ENCODE data around the gene ZNF410. TPM values are rescaled to one million over a fixed set of nuclear protein-coding genes. Genes with fewer than 3 reads are reported as not detected.

ZNF410 gene
- total RNA-seq, 2 donors from 2014 or later = 38.6 to 39.2 TPM

DNA sequence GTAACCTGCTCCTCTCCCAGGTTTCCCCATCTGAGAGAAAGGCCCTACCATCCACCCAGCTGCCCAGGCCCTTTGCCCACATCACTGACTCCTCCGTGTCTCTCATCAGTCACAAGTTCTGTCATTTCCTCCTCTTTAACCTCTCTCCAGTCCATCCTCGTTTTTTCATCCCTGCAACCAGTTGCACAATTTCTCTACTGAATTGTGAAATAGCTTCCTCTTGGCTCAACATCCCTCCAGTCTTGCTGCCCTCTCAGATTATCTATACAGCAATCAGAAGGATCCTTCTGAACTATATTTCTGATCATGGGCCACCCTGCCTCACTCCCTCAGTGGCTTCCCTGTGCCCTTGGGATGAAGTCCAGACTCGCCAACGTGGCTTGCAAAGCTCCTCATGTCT, 56.4 kb downstream of the ZNF410 start:
- DNase-seq (ENCODE audit: low spot score) = no peak
- intact Hi-C loops (cut with DNase I) = no loop called here

DNA sequence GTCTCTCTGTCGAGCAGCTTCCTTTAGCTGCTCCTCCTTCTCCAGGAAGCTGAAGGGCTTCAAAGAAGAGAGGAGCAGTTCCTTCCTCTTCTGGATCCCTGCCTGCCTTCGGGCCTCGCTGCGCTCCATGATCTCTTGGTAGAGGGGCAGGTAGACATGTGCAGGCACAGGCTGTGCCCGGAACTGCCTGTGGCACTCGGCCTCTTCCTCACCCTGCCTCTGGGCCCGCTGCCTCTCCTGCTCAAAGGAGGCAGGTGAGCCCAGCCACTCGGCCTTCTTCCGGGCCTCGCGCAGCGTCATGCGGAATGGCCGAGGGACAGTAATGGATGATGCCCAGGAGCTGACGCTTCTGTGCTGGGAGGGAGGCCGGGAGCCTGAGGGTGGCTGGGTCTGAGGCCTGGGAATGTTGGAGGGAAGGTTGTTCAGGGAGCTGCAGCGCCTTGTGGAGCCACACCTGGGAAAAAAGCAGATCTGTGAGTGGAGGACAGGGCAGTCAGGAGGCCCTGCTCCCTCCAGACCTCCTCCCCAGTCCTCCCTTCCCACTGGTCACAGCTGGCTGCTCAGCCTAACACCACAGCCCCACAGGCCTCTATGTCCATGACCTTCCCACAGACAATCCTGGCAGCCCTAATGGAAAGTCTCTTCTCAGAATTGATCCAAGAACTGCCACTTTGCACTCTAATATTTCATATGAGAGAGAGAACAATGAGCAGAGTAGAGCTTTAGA, 57.9 kb downstream of the ZNF410 start:
- DNase-seq (ENCODE audit: low spot score) = no peak
- intact Hi-C loops (cut with DNase I) = no loop called here

DNA sequence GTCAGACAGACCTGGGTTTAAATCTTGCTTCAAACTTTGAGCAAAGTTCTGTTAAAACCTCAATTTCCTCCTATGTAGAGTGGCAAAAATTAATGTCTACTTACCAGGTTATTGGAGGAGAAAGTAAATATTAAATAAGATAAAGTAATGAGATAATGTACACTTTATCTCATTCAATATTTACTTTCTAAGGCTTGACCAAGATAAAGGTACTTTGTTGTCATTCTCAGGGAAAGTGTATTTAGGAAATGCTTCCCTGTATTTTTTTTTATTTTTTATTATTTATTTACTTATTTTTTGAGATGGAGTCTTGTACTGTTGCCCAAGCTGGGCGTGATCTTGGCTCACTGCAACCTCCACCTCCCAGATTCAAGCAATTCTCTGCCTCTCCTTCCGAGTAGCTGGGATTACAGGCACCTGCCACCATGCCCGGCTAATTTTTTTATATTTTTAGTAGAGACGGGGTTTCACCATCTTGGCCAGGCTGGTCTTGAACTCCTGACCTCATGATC, 58.6 kb downstream of the ZNF410 start:
- intact Hi-C loops (cut with DNase I) = no loop called here
- DNase-seq (ENCODE audit: low spot score) = no peak

DNA sequence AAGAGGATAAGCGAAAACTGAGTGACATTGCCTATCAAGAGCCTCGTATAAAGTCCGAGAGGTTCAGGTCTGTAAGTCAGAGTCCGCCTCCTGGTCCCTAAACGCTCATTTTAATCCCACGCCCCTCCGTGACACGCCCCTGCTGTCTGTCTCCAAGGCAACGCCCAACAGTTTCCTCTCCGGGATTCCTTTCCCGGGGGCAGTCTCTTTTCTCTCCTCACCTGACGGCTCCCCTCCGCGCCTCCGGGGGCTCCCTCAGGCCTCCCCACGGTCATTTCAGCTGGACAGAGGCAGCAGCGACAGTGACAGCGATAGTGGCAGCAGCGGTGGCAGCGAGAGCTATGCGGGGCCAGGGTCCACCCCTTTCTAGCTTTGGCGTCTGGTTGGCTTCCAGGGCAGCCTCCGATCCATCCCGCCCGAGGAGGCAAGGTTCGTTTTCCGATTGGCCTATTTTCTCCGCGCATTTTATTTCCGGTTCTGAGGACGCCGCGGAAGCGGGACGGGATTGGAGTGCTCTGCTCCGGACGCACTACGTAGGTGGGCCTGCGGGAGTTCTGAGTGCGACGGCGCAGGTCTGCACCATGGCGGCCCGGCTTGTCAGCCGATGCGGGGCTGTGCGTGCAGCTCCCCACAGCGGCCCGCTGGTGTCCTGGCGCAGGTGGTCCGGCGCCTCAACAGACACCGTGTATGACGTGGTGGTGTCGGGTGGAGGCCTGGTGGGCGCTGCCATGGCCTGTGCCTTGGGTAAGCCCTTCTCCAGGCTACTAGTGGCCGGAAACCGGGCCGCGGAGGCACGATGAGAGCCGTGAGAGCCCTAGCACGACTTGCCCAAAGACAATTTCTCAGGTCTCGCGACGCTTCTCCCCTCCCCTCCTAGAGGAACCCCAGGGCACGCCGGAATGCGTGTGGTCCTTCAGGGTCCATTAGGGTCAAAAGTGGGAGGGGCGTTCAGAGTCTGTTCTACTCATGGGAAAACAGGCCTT, 63.4 kb downstream of the ZNF410 start, which contains the start of the genes COQ6 and FAM161B:
TSS of gene COQ6 (plus strand) at position 551 of the 983 bp plus-strand sequence. CDS start at position 582, 31 bp downstream.
TSS of gene FAM161B (minus strand) at position 343 of the 983 bp plus-strand sequence. CDS start at position 275, 68 bp downstream.
- intact Hi-C loops (cut with DNase I) = no loop called here
- DNase-seq (ENCODE audit: low spot score) = peak; percentile 98

DNA sequence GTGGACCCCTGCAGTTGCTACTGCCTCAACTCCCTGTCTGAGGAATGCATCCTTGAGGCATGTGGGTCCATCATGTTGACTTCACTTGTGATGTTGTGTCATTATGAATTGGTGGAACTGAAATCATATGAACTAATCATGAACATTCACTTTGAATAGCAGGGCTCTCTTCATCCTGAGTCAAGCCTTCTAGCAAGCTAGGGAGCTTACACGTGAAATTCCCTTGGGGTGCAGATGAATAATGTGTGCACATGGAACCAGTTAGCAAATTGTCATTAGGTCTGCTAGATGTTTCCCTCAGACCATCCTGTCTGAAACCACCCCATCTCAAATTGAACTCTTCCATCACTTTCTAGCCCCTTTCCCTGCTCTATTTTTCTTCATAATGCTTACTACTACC, 67.1 kb downstream of the ZNF410 start:
- intact Hi-C loops (cut with DNase I) = no loop called here
- no peak for DNase-seq (ENCODE audit: low spot score)

DNA sequence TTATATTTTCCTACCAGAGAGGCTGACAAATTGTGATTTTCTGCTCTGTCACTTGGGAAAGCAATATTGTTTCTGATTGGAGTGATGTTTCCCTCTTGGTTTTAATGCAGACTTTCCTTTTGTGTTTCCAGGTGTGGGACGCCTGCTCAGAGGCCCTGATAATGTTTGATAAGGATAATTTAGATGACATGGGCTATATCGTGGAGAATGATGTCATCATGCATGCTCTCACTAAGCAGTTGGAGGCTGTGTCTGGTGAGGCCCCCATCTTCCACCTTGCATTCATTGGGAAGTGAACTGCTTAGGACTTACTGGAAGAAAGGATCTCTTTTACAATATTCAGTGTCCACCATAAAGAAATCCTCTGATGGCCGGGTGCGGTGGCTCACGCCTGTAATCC, 69.0 kb downstream of the ZNF410 start:
- intact Hi-C loops (cut with DNase I) = no loop called here

DNA sequence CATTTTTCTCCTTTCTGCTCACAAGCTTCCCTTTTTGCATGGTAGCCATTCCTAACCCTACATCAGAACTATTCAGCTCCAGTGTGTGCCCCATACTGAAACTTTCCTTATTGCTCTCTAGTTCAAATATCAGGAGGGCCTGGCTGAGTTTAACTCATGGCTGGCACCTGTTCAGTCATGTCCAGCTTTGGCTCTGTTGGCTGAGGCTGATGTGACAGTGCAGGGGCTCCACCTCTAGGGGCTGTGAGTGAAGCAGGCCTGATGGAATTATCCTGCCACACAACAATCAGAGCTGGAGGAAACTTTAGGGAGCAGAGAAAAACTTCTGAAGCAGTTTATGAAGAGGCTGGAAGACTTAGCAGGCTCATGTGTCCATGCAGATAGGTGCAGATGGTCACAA, 71.9 kb downstream of the ZNF410 start:
- DNase-seq (ENCODE audit: low spot score) = no peak

More for the DNA sequence above, 69.0 kb downstream of the ZNF410 start:
- DNase-seq (ENCODE audit: low spot score) = no peak

DNA sequence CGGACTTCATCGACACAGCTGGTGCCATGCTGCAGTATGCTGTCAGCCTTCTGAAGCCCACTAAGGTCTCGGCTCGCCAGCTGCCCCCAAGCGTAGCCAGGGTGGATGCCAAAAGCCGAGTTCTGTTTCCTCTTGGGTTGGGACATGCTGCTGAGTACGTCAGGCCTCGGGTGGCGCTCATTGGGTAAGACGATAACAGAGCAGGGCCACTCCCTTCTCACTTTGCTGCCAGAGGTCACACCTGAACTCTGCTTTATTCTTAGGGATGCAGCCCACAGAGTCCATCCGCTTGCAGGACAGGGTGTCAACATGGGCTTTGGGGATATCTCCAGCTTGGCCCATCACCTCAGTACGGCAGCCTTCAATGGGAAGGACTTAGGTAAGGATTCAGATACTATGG, 74.5 kb downstream of the ZNF410 start:
- DNase-seq (ENCODE audit: low spot score) = no peak
- intact Hi-C loops (cut with DNase I) = no loop called here

More for the DNA sequence above, 71.9 kb downstream of the ZNF410 start:
- intact Hi-C loops (cut with DNase I) = no loop called here

DNA sequence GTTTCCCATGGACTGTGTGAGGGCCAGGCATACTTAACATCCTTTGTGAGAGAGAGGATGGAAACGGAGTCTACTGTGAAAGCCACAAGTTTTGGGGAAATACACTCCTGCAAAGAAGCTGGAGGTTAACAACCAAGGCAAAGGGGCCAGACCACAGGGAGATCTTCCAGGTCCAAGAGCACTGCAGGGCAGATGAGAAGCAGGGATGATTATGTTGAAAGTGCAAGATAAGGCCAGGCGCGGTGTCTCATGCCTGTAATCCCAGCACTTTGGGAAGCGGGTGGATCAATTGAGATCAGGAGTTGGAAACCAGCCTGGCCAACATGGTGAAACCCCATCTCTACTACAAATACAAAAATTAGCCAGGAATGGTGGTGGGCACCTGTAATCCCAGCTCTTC, 78.6 kb downstream of the ZNF410 start:
- DNase-seq (ENCODE audit: low spot score) = no peak
- intact Hi-C loops (cut with DNase I) = no loop called here

DNA sequence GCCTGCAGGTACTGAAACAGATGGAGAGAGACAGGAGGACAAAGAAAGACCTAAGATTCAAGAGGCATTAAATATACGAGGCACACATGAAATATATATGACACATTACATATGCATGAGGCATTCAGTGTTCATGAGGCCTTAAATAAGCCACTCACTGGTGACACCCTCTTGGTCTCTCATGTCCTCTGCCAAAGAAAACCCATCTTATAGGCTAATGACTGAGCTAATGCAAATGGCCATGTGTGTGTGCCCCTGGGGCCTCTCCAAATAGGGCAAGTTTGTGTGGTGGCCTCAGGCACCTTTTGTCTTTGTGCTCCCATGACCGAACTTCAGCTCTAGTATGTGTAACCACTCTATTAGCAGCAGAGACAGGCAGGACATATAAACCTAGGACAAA, 82.2 kb downstream of the ZNF410 start:
- intact Hi-C loops (cut with DNase I) = no loop called here
- no peak for DNase-seq (ENCODE audit: low spot score)

DNA sequence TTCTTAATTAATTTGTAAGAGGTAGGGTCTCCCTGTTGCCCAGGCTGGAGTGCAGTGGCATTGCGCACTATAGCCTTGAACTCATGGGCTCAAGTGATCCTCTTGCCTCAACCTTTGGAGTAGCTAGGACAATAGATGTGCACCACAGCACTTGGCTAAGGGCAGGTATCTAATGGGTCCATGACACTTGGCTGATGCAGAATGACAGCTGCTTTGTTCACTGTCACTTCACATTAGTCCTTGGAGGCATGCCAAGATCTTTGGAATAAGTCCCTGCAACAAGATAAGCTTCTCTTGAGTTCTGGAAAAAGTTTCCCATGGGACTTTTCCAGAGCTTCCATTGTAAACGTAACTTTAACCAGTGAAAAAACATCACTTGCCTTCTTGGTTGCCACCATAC, 86.8 kb downstream of the ZNF410 start:
- no peak for DNase-seq (ENCODE audit: low spot score)
- intact Hi-C loops (cut with DNase I) = no loop called here

DNA sequence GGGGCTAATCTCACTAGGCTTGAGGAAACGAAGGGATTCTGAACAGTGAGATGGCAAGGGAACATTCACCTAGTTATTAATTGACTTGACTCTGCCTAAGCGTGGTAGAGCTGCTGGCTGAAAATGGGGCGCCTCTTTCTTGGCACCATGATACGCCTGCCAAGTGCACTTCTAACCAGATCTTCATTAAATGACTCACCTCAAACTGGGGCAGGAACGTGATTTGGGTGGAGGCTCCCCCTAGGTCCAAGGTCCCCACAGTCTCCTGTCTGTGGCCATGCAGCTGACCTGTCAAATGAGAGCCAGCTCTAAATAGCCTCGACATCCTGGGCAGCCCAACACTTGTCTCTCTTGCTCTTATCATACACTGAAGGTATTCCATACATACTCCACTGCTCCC, 89.5 kb downstream of the ZNF410 start:
- DNase-seq (ENCODE audit: low spot score) = no peak
- intact Hi-C loops (cut with DNase I) = no loop called here

DNA sequence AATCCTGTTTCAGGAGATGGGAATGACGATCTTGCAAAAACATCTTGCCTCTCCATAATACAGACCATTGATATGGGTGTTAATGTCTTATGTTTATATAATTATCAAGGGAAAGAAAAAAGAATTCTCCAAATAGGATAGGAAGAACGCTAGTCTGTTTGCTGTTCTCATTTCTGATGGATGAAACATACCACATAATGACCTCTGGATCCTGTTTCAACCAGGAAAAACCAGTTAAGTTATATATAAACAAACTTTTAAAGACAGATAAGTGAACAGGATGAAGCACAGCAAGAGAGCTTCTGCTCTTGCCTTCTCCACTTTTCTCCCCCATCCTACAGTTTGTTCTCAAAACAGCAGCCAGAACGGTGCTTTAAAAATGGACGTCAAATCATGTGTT, 91.2 kb downstream of the ZNF410 start:
- intact Hi-C loops (cut with DNase I) = no loop called here
- no peak for DNase-seq (ENCODE audit: low spot score)

Other genes starting within 250 kb of the ZNF410 start
- gene DNAL1, start 241.9 kb upstream of the ZNF410 start, total RNA-seq = 10 to 100 TPM; 20.2 to 32.7 TPM
- gene PNMA1, start 172.5 kb upstream of the ZNF410 start, total RNA-seq = 10 to 100 TPM; 64.8 to 88.7 TPM
- 1 to 10 TPM; 5.6 to 9.2 TPM for gene PTGR2, start 35.0 kb upstream of the ZNF410 start, total RNA-seq
- 1 to 10 TPM; 4.5 to 4.9 TPM for gene FAM161B, start 63.2 kb downstream of the ZNF410 start, total RNA-seq
- 10 to 100 TPM; 13.8 to 14.7 TPM for gene COQ6, start 63.4 kb downstream of the ZNF410 start, total RNA-seq
- 10 to 100 TPM; 10.6 to 12.2 TPM for gene ENTPD5, start 132.4 kb downstream of the ZNF410 start, total RNA-seq
- gene BBOF1, start 132.5 kb downstream of the ZNF410 start, total RNA-seq = 1 to 10 TPM; 6.8 to 7.2 TPM
- 10 to 100 TPM; 11.9 to 23.2 TPM for gene ALDH6A1, start 197.6 kb downstream of the ZNF410 start, total RNA-seq
- gene LIN52, start 198.1 kb downstream of the ZNF410 start, total RNA-seq = 1 to 10 TPM; 6.6 to 9.4 TPM